HEK293 (cell line): ENCODE results near the gene ARMC8.

Experiments used
- CTCF ChIA-PET: fragments of 350-600 bp; formaldehyde crosslinking; extraction: SDS; loops from one replicate; lab custom pipeline; 2021; ENCODE audit warnings: antibody characterized with exemption; lab: Yijun Ruan, JAX
- POLR2A ChIA-PET: fragments of 300-600 bp; formaldehyde crosslinking; extraction: SDS; loops from one replicate; lab custom pipeline; 2020; ENCODE audit warnings: antibody characterized with exemption, inconsistent platforms; lab: Yijun Ruan, JAX
- H3K27ac ChIP-seq: fragments of 200-500 bp; sonication (Bioruptor generic); 2 replicates; pipeline ENCODE4 v1.5.1; 2014; ENCODE audit warnings: low read depth, low read length, control low read depth, inconsistent platforms; ENCODE audit errors: extremely low read depth
- H3K36me3 ChIP-seq, 2 experiments: fragments of 200-500 bp in 1 of 2; sonication (Bioruptor generic) in 1 of 2; 1 replicate in 1 of 2; 2 replicates in 1 of 2; pipeline ENCODE4 v1.5.1; 2014 to 2017; ENCODE audit warnings: inconsistent platforms in 2 of 2, low read length in 2 of 2; ENCODE audit not compliant: control insufficient read depth in 2 of 2, insufficient read depth in 1 of 2
- H3K4me1 ChIP-seq: fragments of 200-500 bp; sonication (Bioruptor generic); 2 replicates; pipeline ENCODE4 v1.5.1; 2014; ENCODE audit warnings: mild to moderate bottlenecking, low read length, inconsistent platforms; ENCODE audit not compliant: control insufficient read depth, insufficient read depth
- H3K4me3 ChIP-seq: 2 replicates; pipeline ENCODE4 v1.5.1; 2011; ENCODE audit warnings: low read depth, mild to moderate bottlenecking, control low read depth, low read length, moderate library complexity
- H3K9me3 ChIP-seq: fragments of 200-500 bp; sonication (Bioruptor generic); 2 replicates; pipeline ENCODE4 v1.5.1; 2014; ENCODE audit warnings: low read depth, low read length, inconsistent platforms; ENCODE audit not compliant: control insufficient read depth, insufficient read depth
- GLI2 ChIP-seq: fragments of 450-650 bp; formaldehyde crosslinking; IDR thresholded peaks from 2 replicates; pipeline ENCODE4; 2017; ENCODE audit warnings: missing biosample characterization, missing genetic modification characterization, low read depth, borderline replicate concordance
- INSM2 ChIP-seq: fragments of 450-650 bp; formaldehyde crosslinking; IDR thresholded peaks from 2 replicates; pipeline ENCODE4 v1.5.1; 2016; ENCODE audit warnings: missing biosample characterization, missing genetic modification characterization
- REPIN1 ChIP-seq: fragments of 450-650 bp; formaldehyde crosslinking; IDR thresholded peaks from 2 replicates; pipeline ENCODE4 v1.5.1; 2017; ENCODE audit warnings: missing biosample characterization, missing genetic modification characterization, low read depth
- SP3 ChIP-seq: fragments of 450-650 bp; formaldehyde crosslinking; IDR thresholded peaks from 2 replicates; pipeline ENCODE4 v1.5.1; 2016; ENCODE audit warnings: missing biosample characterization, missing genetic modification characterization
- YY1 ChIP-seq: fragments of 450-650 bp; formaldehyde crosslinking; IDR thresholded peaks from 2 replicates; pipeline ENCODE4 v1.5.1; 2018; ENCODE audit warnings: missing biosample characterization, missing genetic modification characterization
- ZBTB7A ChIP-seq: fragments of 450-650 bp; formaldehyde crosslinking; IDR thresholded peaks from 2 replicates; pipeline ENCODE4 v1.5.1; 2016; ENCODE audit warnings: low read depth, missing biosample characterization, missing genetic modification characterization
- ZFP37 ChIP-seq: fragments of 450-650 bp; formaldehyde crosslinking; IDR thresholded peaks from 2 replicates; pipeline ENCODE4 v1.5.1; 2016; ENCODE audit warnings: missing biosample characterization, missing genetic modification characterization
- ZNF24 ChIP-seq: fragments of 450-650 bp; formaldehyde crosslinking; IDR thresholded peaks from 2 replicates; pipeline ENCODE4 v1.5.1; 2016; ENCODE audit warnings: missing biosample characterization, missing genetic modification characterization
- ZNF324 ChIP-seq: fragments of 450-650 bp; formaldehyde crosslinking; IDR thresholded peaks from 2 replicates; pipeline ENCODE4 v1.5.1; 2016; ENCODE audit warnings: missing biosample characterization, missing genetic modification characterization
- ZNF394 ChIP-seq: fragments of 450-650 bp; formaldehyde crosslinking; IDR thresholded peaks from 2 replicates; pipeline ENCODE4 v1.5.1; 2016; ENCODE audit warnings: missing biosample characterization, missing genetic modification characterization, mild to moderate bottlenecking, moderate library complexity, borderline replicate concordance
- ZNF426 ChIP-seq: fragments of 450-650 bp; formaldehyde crosslinking; IDR thresholded peaks from 2 replicates; pipeline ENCODE4 v1.5.1; 2017; ENCODE audit warnings: missing biosample characterization, missing genetic modification characterization, mild to moderate bottlenecking, inconsistent platforms, moderate library complexity
- ZNF473 ChIP-seq: fragments of 450-650 bp; formaldehyde crosslinking; IDR thresholded peaks from 2 replicates; pipeline ENCODE4 v1.5.1; 2017; ENCODE audit warnings: missing biosample characterization, missing genetic modification characterization
- ZNF48 ChIP-seq: fragments of 450-650 bp; formaldehyde crosslinking; IDR thresholded peaks from 2 replicates; pipeline ENCODE4 v1.5.1; 2016; ENCODE audit warnings: missing biosample characterization, missing genetic modification characterization
- ZNF488 ChIP-seq: fragments of 450-650 bp; formaldehyde crosslinking; IDR thresholded peaks from 2 replicates; pipeline ENCODE4 v1.5.1; 2016; ENCODE audit warnings: missing biosample characterization, missing genetic modification characterization
- ZNF521 ChIP-seq: fragments of 450-650 bp; formaldehyde crosslinking; IDR thresholded peaks from 2 replicates; pipeline ENCODE4 v1.5.1; 2017; ENCODE audit warnings: missing biosample characterization, mild to moderate bottlenecking, missing genetic modification characterization
- ZNF544 ChIP-seq: fragments of 450-650 bp; formaldehyde crosslinking; IDR thresholded peaks from 2 replicates; pipeline ENCODE4 v1.5.0; 2017; ENCODE audit warnings: missing biosample characterization, missing genetic modification characterization
- ZNF585B ChIP-seq: fragments of 450-650 bp; formaldehyde crosslinking; IDR thresholded peaks from 2 replicates; pipeline ENCODE4 v1.5.1; 2016; ENCODE audit warnings: missing biosample characterization, missing genetic modification characterization
- ZNF610 ChIP-seq: fragments of 450-650 bp; formaldehyde crosslinking; IDR thresholded peaks from 2 replicates; pipeline ENCODE4 v1.5.1; 2016; ENCODE audit warnings: missing biosample characterization, missing genetic modification characterization, borderline replicate concordance
- ZNF664 ChIP-seq: fragments of 450-650 bp; formaldehyde crosslinking; IDR thresholded peaks from 2 replicates; pipeline ENCODE4 v1.5.1; 2016; ENCODE audit warnings: missing biosample characterization, missing genetic modification characterization
- ZNF670 ChIP-seq: fragments of 450-650 bp; formaldehyde crosslinking; IDR thresholded peaks from 2 replicates; pipeline ENCODE4 v1.5.1; 2016; ENCODE audit warnings: missing biosample characterization, missing genetic modification characterization, low read depth
- TF ChIP-seq, protein P1 (sequence below): fragments of 450-650 bp; formaldehyde crosslinking; IDR thresholded peaks from 2 replicates; pipeline ENCODE4 v1.5.1; 2016; ENCODE audit warnings: missing biosample characterization, missing genetic modification characterization, low read depth
- TF ChIP-seq, protein P2 (sequence below): fragments of 450-650 bp; formaldehyde crosslinking; IDR thresholded peaks from 2 replicates; pipeline ENCODE4 v1.5.1; 2016; ENCODE audit warnings: missing biosample characterization, missing genetic modification characterization

ARMC8 gene

DNA sequence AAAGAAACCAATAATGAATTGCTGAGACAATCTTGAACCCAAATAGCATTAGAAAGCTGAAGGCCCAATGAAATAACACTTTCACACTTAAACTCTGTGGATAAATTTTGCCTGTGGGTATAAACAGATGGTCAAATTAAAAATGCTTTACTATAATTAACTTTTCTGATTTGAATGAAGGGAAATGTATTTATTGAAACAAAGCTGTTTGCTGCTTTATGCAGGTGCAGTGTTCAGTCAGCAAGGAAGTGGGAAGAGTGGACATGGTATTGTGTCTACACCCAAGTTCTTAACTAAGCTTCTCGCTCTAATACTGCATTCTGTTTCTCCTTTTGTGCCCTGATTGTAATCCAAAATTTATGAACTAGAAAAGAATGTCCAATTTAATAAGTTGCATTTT lies 110.8 kb downstream of the ARMC8 start:
- ChIA-PET CTCF (interaction anchor here (0.7 to 1.0 kb wide), 2 partner anchors 11 to 36 kb away, joined by 4 to 5 read pairs; no protein-coding TSS in a partner anchor), POLR2A (no interaction called here)
- H3K27ac ChIP-seq: no peak overlapping the region
- no peaks in the 10 kb centered on the region for H3K9me3 ChIP-seq
- H3K36me3 ChIP-seq: peaks cover 0 to 44% of the 10 kb centered on the region in 2 experiments
- TF ChIP-seq ZFP37 (tag by site-specific recombination) (no peak), ZNF324 (tag by site-specific recombination) (no peak), ZNF24 (tag by site-specific recombination) (no peak), ZNF664 (tag by site-specific recombination) (no peak), ZNF488 (tag by site-specific recombination) (no peak)
- TF ChIP-seq, protein P1, sequence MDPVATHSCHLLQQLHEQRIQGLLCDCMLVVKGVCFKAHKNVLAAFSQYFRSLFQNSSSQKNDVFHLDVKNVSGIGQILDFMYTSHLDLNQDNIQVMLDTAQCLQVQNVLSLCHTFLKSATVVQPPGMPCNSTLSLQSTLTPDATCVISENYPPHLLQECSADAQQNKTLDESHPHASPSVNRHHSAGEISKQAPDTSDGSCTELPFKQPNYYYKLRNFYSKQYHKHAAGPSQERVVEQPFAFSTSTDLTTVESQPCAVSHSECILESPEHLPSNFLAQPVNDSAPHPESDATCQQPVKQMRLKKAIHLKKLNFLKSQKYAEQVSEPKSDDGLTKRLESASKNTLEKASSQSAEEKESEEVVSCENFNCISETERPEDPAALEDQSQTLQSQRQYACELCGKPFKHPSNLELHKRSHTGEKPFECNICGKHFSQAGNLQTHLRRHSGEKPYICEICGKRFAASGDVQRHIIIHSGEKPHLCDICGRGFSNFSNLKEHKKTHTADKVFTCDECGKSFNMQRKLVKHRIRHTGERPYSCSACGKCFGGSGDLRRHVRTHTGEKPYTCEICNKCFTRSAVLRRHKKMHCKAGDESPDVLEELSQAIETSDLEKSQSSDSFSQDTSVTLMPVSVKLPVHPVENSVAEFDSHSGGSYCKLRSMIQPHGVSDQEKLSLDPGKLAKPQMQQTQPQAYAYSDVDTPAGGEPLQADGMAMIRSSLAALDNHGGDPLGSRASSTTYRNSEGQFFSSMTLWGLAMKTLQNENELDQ (tag by site-specific recombination): no peak
- no peak overlapping the region for H3K4me3 ChIP-seq
- no peaks in the 10 kb centered on the region for H3K4me1 ChIP-seq

GRCh38 chr3:138300647-138301046 lies 113.5 kb downstream of the ARMC8 start:
- no peak for TF ChIP-seq ZNF48 (tag by site-specific recombination)
- TF ChIP-seq, protein P1 (tag by site-specific recombination): no peak
- no peak for TF ChIP-seq ZNF521 (tag by site-specific recombination)
- TF ChIP-seq ZNF426: no peak
- TF ChIP-seq ZNF585B (tag by site-specific recombination): no peak
- no peak for TF ChIP-seq ZNF473 (tag by site-specific recombination)
- TF ChIP-seq ZNF544 (tag by site-specific recombination): no peak
- TF ChIP-seq GLI2: no peak
- no peak for TF ChIP-seq SP3 (tag by site-specific recombination)
- no peak for TF ChIP-seq REPIN1 (tag by site-specific recombination)
- TF ChIP-seq ZNF670 (tag by site-specific recombination): no peak
- no peak for TF ChIP-seq ZNF394 (tag by site-specific recombination)
- TF ChIP-seq ZNF610: no peak
- Histone ChIP-seq H3K36me3 (peaks cover 0 to 27% of the 10 kb centered on the region in 2 experiments; a peak in 1 of 3 replicates), H3K27ac (no peak overlapping the region), H3K4me1 (no peaks in the 10 kb centered on the region), H3K4me3 (no peak overlapping the region), H3K9me3 (no peaks in the 10 kb centered on the region)
- ChIA-PET CTCF (no interaction called here), POLR2A (no interaction called here)

- ChIA-PET CTCF (no interaction called here), POLR2A (no interaction called here)
- H3K9me3 ChIP-seq: no peaks in the 10 kb centered on the region
- no peaks in the 10 kb centered on the region for H3K4me1 ChIP-seq
- H3K4me3 ChIP-seq: no peak overlapping the region
- no peak overlapping the region for H3K27ac ChIP-seq
- H3K36me3 ChIP-seq: peaks cover 0 to 8% of the 10 kb centered on the region in 2 experiments; a peak in 1 of 3 replicates
- TF ChIP-seq, protein P2, sequence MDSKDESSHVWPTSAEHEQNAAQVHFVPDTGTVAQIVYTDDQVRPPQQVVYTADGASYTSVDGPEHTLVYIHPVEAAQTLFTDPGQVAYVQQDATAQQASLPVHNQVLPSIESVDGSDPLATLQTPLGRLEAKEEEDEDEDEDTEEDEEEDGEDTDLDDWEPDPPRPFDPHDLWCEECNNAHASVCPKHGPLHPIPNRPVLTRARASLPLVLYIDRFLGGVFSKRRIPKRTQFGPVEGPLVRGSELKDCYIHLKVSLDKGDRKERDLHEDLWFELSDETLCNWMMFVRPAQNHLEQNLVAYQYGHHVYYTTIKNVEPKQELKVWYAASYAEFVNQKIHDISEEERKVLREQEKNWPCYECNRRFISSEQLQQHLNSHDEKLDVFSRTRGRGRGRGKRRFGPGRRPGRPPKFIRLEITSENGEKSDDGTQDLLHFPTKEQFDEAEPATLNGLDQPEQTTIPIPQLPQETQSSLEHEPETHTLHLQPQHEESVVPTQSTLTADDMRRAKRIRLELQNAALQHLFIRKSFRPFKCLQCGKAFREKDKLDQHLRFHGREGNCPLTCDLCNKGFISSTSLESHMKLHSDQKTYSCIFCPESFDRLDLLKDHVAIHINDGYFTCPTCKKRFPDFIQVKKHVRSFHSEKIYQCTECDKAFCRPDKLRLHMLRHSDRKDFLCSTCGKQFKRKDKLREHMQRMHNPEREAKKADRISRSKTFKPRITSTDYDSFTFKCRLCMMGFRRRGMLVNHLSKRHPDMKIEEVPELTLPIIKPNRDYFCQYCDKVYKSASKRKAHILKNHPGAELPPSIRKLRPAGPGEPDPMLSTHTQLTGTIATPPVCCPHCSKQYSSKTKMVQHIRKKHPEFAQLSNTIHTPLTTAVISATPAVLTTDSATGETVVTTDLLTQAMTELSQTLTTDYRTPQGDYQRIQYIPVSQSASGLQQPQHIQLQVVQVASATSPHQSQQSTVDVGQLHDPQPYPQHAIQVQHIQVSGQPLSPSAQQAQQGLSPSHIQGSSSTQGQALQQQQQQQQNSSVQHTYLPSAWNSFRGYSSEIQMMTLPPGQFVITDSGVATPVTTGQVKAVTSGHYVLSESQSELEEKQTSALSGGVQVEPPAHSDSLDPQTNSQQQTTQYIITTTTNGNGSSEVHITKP (tag by site-specific recombination): no peak
- TF ChIP-seq GLI2 (no peak), INSM2 (no peak), YY1 (no peak), ZBTB7A (tag by site-specific recombination) (no peak)
Observed at GRCh38 chr3:138303474-138303873, 116.4 kb downstream of the ARMC8 start.
